Thoracic aorta (tissue), 2 donors: ENCODE data around the gene CDYL. TPM values are rescaled to one million over a fixed set of nuclear protein-coding genes. Genes with fewer than 3 reads are reported as not detected.

ENCODE experiments used
- ATAC-seq: fragments of 150-250 bp; one replicate; pipeline ENCODE4 v1.8.0; 2017; ENCODE audit warnings: low read depth; ENCODE audit not compliant: insufficient number of reproducible peaks, low FRiP score
- DNase-seq: peaks from one replicate; pipeline ENCODE4 v3.0.0-alpha.2; 2020; ENCODE audit warnings: low spot score
- H3K27ac ChIP-seq, 2 donors: fragments of 200-600 bp; sonication (generic); 1 replicate in 1 of 2; 2 replicates in 1 of 2; pipeline ENCODE4 v1.5.1; 2016; ENCODE audit warnings: mild to moderate bottlenecking in 2 of 2, moderate library complexity in 2 of 2
- H3K27me3 ChIP-seq: fragments of 200-600 bp; sonication (generic); replicated peaks from 2 replicates; pipeline ENCODE4 v1.6.0; 2016; ENCODE audit warnings: mild to moderate bottlenecking; ENCODE audit not compliant: insufficient read depth
- H3K36me3 ChIP-seq: fragments of 200-600 bp; sonication (generic); one replicate; pipeline ENCODE4 v1.5.1; 2016
- H3K4me1 ChIP-seq, 2 donors: fragments of 200-600 bp; sonication (generic); 1 replicate in 1 of 2; 2 replicates in 1 of 2; pipeline versions ENCODE4 v1.5.1 to v1.6.0; 2016; ENCODE audit warnings: low read depth in 2 of 2, mild to moderate bottlenecking in 1 of 2; ENCODE audit not compliant: control insufficient read depth in 1 of 2
- H3K4me3 ChIP-seq: fragments of 200-600 bp; sonication (generic); 2 replicates; pipeline ENCODE4 v1.5.1; 2016; ENCODE audit warnings: mild to moderate bottlenecking
- H3K9me3 ChIP-seq: fragments of 200-600 bp; sonication (generic); 2 replicates; pipeline ENCODE4 v1.5.1; 2016
- total RNA-seq, 2 donors: library from RNA; depleted of rRNA; stranded (reverse); fragments of >200 nt; gene quantifications; one replicate each; pipeline versions ENCODE4 v1.1.0 to v1.2.3, GENCODE V29; 2016
- TF ChIP-seq, protein P1 (sequence below): fragments of 200-600 bp; sonication (generic); IDR thresholded peaks from one replicate; pipeline ENCODE4 v1.5.1; 2019; ENCODE audit warnings: antibody characterized with exemption

Gene CDYL
- total RNA-seq, 2 donors from 2014 or later: 22.7 to 38.2 TPM

DNA sequence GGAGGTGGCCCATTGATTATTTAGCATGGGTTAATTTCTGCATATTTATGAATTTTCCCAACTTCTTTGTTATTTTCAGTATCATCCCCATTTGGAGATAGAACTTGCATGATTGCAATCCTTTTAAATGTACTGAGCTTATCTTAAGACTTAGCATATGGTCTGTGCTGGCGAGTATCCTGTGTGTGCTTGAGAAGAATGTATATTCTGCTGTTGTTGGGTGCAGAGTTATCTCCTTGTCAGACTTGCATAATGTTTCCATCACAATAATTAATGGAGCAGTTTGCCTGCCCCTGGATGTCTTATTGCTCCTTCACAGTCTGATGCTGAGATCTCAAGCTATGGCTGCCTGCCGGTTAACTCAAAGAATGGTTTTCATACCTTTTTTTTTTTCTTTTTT lies 112.6 kb downstream of the CDYL start:
- Histone ChIP-seq H3K9me3 (no peaks in the 10 kb centered on the region), H3K4me3 (no peak overlapping the region), H3K36me3 (peaks cover 6% of the 10 kb centered on the region), H3K27ac (no peak overlapping the region), H3K4me1 (no peaks in the 10 kb centered on the region), H3K27me3 (no peaks in the 10 kb centered on the region)
- no peak for DNase-seq
- no peak for ATAC-seq
- TF ChIP-seq, protein P1, sequence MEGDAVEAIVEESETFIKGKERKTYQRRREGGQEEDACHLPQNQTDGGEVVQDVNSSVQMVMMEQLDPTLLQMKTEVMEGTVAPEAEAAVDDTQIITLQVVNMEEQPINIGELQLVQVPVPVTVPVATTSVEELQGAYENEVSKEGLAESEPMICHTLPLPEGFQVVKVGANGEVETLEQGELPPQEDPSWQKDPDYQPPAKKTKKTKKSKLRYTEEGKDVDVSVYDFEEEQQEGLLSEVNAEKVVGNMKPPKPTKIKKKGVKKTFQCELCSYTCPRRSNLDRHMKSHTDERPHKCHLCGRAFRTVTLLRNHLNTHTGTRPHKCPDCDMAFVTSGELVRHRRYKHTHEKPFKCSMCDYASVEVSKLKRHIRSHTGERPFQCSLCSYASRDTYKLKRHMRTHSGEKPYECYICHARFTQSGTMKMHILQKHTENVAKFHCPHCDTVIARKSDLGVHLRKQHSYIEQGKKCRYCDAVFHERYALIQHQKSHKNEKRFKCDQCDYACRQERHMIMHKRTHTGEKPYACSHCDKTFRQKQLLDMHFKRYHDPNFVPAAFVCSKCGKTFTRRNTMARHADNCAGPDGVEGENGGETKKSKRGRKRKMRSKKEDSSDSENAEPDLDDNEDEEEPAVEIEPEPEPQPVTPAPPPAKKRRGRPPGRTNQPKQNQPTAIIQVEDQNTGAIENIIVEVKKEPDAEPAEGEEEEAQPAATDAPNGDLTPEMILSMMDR: no peak

DNA sequence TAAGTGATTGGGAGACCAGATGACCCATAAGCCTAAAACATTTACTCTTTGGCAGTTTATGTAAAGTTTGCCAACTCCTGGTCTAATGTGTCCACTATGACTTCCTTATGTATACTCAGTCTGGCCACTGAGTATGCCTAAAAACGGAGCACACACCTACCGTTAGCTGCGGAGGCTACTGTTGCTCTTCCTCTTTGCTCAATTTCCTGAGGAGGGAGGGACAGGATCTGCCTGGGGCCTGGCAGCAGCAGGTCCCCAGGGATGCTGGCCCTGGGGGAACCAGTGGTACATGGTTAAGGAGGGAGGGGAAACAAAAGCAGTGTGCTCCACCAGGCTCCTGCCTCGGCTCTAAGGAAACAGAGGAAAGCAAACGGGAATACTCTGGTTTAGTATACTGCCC lies 113.5 kb downstream of the CDYL start:
- Histone ChIP-seq H3K9me3 (no peaks in the 10 kb centered on the region), H3K27ac (no peak overlapping the region), H3K27me3 (no peaks in the 10 kb centered on the region), H3K4me3 (no peak overlapping the region), H3K36me3 (peaks cover 7% of the 10 kb centered on the region), H3K4me1 (no peaks in the 10 kb centered on the region)
- TF ChIP-seq, protein P1: no peak
- DNase-seq: no peak
- no peak for ATAC-seq

DNA sequence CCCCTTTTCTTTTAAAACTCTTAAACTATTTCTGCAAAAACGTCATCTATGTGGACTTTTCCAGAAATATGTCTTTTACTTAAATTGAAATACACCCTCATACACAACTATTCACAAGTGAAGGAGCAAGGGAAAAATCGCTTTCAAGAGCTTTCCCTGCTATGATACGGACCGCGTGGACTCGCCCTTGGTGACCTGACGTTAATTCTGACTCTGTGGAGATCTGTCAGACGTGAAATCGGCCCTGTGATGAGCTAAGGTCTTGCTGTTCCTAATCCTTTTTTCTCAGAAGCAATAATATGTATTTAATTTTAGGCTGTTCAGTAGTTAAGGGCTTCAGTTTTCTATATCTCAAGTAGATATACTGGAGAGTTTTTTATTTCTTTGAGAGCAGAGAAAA lies 114.0 kb downstream of the CDYL start:
- DNase-seq (no peak), ATAC-seq (no peak)
- H3K27ac ChIP-seq: no peak overlapping the region
- TF ChIP-seq, protein P1: no peak
- no peaks in the 10 kb centered on the region for H3K4me1 ChIP-seq
- peaks cover 7% of the 10 kb centered on the region for H3K36me3 ChIP-seq
- no peaks in the 10 kb centered on the region for H3K27me3 ChIP-seq
- H3K4me3 ChIP-seq: no peak overlapping the region
- H3K9me3 ChIP-seq: no peaks in the 10 kb centered on the region

DNA sequence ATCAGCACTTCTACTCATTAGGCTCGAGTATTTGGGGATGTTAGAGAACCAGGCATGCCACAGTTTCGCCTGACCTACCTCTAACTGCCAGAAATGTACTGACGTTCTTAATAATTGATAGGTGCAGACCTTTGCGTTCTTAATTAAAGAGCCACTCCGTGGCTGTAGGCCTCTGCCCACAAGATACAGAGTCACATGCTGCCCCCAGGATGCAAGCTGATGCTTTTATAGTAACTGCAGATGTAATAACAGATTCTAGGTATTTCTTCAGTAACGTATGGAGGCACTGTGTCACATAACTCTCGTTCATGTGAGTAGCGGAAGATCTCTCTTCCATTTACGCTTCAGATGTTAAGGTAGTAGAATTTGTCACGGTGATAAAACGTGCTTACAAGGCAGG lies 114.4 kb downstream of the CDYL start:
- Histone ChIP-seq H3K36me3 (peaks cover 7% of the 10 kb centered on the region), H3K4me1 (no peaks in the 10 kb centered on the region), H3K4me3 (no peak overlapping the region), H3K27me3 (no peaks in the 10 kb centered on the region), H3K9me3 (no peaks in the 10 kb centered on the region), H3K27ac (no peak overlapping the region)
- TF ChIP-seq, protein P1: no peak
- DNase-seq (no peak), ATAC-seq (no peak)

DNA sequence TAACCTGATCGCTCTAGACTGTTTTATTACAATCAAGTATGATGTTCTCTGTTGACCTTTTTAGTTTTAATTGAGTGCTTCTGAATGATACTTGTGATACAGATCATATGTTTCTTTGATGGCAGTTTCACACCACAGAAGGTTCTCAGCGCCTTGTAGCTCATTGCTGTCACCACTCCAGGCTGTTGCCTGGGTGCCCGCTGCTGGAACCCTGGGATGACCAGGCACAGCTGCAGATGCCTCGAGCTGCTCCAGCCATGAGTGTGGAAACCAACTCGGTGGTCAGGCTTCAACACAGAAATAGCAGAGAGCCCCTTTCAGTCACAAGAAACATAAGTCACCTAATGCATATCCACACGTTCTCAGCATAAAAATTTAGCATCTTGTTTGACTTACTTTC lies 114.9 kb downstream of the CDYL start:
- Histone ChIP-seq H3K27ac (no peak overlapping the region), H3K27me3 (no peaks in the 10 kb centered on the region), H3K4me1 (no peaks in the 10 kb centered on the region), H3K4me3 (no peak overlapping the region), H3K9me3 (no peaks in the 10 kb centered on the region), H3K36me3 (peaks cover 7% of the 10 kb centered on the region)
- TF ChIP-seq, protein P1: no peak
- ATAC-seq (no peak), DNase-seq (no peak)
